Retinal pigment epithelial cell (primary cell): ENCODE measurements around the gene PRSS56.
"Not testable (repeated sequence)": the region's sequence is repeated elsewhere in the genome, so short reads cannot be mapped to it uniquely, and the experiment has no call there.

ENCODE experiments used
- DNase-seq: peaks from one replicate; pipeline ENCODE4 v3.0.0-alpha.2; 2010; ENCODE audit warnings: low read depth
- H3K4me3 ChIP-seq: 2 replicates; pipeline ENCODE4 v1.5.1; 2011; ENCODE audit warnings: mild to moderate bottlenecking, low read length, control low read depth, moderate library complexity
- CTCF ChIP-seq: conservative IDR thresholded peaks from 2 replicates; pipeline ENCODE4 v1.5.1; 2011; ENCODE audit warnings: low read depth, low read length, control low read depth, inconsistent platforms

Gene PRSS56

GRCh38 chr2:232527905-232528470 lies 7.8 kb downstream of the PRSS56 start:
- no peak for TF ChIP-seq CTCF
- no peak overlapping the region for H3K4me3 ChIP-seq
- DNase-seq: no peak

- H3K4me3 ChIP-seq: no peak overlapping the region
- no peak for TF ChIP-seq CTCF
These were observed 8.7 kb downstream of the PRSS56 start for GRCh38 chr2:232528746-232529460.

GRCh38 chr2:232529806-232530547 lies 9.8 kb downstream of the PRSS56 start:
- no peak for DNase-seq
- TF ChIP-seq CTCF: no peak
- H3K4me3 ChIP-seq: no peak overlapping the region

More at GRCh38 chr2:232528746-232529460, 8.7 kb downstream of the PRSS56 start:
- DNase-seq: no peak

GRCh38 chr2:232530626-232531260 lies 10.6 kb downstream of the PRSS56 start:
- H3K4me3 ChIP-seq: no peak overlapping the region
- no peak for DNase-seq
- TF ChIP-seq CTCF: no peak

GRCh38 chr2:232532419-232532818 lies 12.2 kb downstream of the PRSS56 start:
- no peak for DNase-seq
- no peak for TF ChIP-seq CTCF
- H3K4me3 ChIP-seq: no peak overlapping the region

- not testable (repeated sequence) for H3K4me3 ChIP-seq, DNase-seq
These were observed 12.6 kb downstream of the PRSS56 start for GRCh38 chr2:232532821-232533220.

GRCh38 chr2:232533944-232534710 lies 13.9 kb downstream of the PRSS56 start:
- H3K4me3 ChIP-seq: no peak overlapping the region
- no peak for DNase-seq
- TF ChIP-seq CTCF: no peak
